ENCODE data around the gene SIRT6. TPM values are rescaled to one million over a fixed set of nuclear protein-coding genes. Genes with fewer than 3 reads are reported as not detected.
A peak's percentile ranks its signal among the peaks of the same experiment; 100 is the strongest.
"Not testable (repeated sequence)": the region's sequence is repeated elsewhere in the genome, so short reads cannot be mapped to it uniquely, and the experiment has no call there.

SIRT6 gene
- total RNA-seq, 1 donor from 2014 or later = 46.4 TPM

- Mint-ChIP-seq H3K9me3 (peaks cover 10% of the 10 kb centered on the region), H3K4me1 (ENCODE audit: low read depth) (peaks cover 6% of the 10 kb centered on the region), H3K36me3 (ENCODE audit: low read depth) (peaks cover 3% of the 10 kb centered on the region), H3K27me3 (ENCODE audit: insufficient read depth) (peaks cover 17% of the 10 kb centered on the region), H3K4me3 (no peak overlapping the region), H3K27ac (no peak overlapping the region)
- DNase-seq (ENCODE audit: low spot score) = no peak
- intact Hi-C loops (cut with micrococcal nuclease) = no loop called here
Measured at GRCh38 chr19:4196587-4197148, 14.3 kb upstream of the SIRT6 start.

DNA sequence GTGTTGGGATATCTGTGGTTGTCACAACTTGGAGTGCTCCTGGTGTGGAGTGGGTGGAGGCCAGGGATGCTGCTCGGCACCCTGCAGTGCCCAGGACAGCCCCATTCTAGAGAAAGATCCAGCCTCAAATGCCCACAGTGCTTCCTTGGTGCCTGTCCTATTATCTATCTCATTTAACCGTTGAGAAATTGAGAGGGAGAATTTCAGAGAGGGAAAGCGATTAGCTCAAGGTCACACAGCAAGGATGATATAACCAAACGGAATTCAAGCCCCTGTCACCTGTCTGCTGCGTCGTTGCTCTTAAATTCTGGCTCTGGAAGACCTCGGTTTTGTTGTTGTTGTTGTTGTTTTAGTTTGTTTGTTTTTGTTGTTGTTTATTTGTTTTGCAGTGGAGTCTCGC is 13.6 kb upstream of the SIRT6 start:
- Mint-ChIP-seq H3K36me3 (ENCODE audit: low read depth) (peaks cover 3% of the 10 kb centered on the region), H3K4me1 (ENCODE audit: low read depth) (peaks cover 6% of the 10 kb centered on the region), H3K27ac (no peak overlapping the region), H3K9me3 (peaks cover 10% of the 10 kb centered on the region), H3K4me3 (no peak overlapping the region), H3K27me3 (ENCODE audit: insufficient read depth) (peaks cover 17% of the 10 kb centered on the region)
- intact Hi-C loops (cut with micrococcal nuclease) = no loop called here
- DNase-seq (ENCODE audit: low spot score) = no peak

- intact Hi-C loops (cut with micrococcal nuclease) = no loop called here
- Mint-ChIP-seq H3K36me3 (ENCODE audit: low read depth) (peaks cover 3% of the 10 kb centered on the region), H3K4me3 (no peak overlapping the region), H3K9me3 (peaks cover 10% of the 10 kb centered on the region), H3K27me3 (ENCODE audit: insufficient read depth) (peaks cover 17% of the 10 kb centered on the region), H3K4me1 (ENCODE audit: low read depth) (peaks cover 6% of the 10 kb centered on the region), H3K27ac (no peak overlapping the region)
- DNase-seq (ENCODE audit: low spot score) = no peak
Measured at GRCh38 chr19:4194353-4194752, 12.0 kb upstream of the SIRT6 start.

GRCh38 chr19:4192537-4192936 is 10.2 kb upstream of the SIRT6 start:
- H3K27ac Mint-ChIP-seq; H3K4me1 Mint-ChIP-seq (ENCODE audit: low read depth); H3K9me3 Mint-ChIP-seq; H3K36me3 Mint-ChIP-seq (ENCODE audit: low read depth); intact Hi-C loops (cut with micrococcal nuclease); DNase-seq (ENCODE audit: low spot score); H3K27me3 Mint-ChIP-seq (ENCODE audit: insufficient read depth); H3K4me3 Mint-ChIP-seq: not testable (repeated sequence)

DNA sequence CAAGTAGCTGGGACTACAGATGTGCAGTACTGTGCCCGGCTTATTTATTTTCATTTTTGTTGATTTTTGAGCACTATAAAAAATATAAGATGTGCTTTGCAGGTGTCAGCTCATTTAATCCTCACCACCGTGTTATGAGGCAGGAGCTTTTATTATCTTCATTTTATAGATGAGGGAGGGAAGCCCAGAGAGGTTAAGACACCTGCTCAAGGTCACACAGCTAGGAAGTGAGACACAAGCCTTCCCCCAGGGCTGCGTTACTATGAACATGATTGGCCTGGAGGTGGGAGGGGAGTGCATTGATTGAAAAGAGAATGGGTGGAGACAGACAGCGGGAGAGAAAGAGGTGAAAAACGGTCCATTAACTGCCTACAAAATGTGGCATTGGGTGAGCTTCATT is 7.3 kb upstream of the SIRT6 start:
- no peak for DNase-seq (ENCODE audit: low spot score)
- H3K9me3 Mint-ChIP-seq = no peaks in the 10 kb centered on the region
- intact Hi-C loops (cut with micrococcal nuclease) = no loop called here
- peaks cover 11% of the 10 kb centered on the region for H3K27me3 Mint-ChIP-seq (ENCODE audit: insufficient read depth)
- H3K4me3 Mint-ChIP-seq = no peak overlapping the region
- no peaks in the 10 kb centered on the region for H3K36me3 Mint-ChIP-seq (ENCODE audit: low read depth)
- H3K4me1 Mint-ChIP-seq (ENCODE audit: low read depth) = peaks cover 12% of the 10 kb centered on the region
- no peak overlapping the region for H3K27ac Mint-ChIP-seq

GRCh38 chr19:4187313-4188122 is 5.2 kb upstream of the SIRT6 start:
- Mint-ChIP-seq H3K9me3 (no peaks in the 10 kb centered on the region), H3K27me3 (ENCODE audit: insufficient read depth) (peaks cover 11% of the 10 kb centered on the region), H3K4me3 (no peak overlapping the region), H3K36me3 (ENCODE audit: low read depth) (no peaks in the 10 kb centered on the region), H3K27ac (no peak overlapping the region), H3K4me1 (ENCODE audit: low read depth) (peaks cover 20% of the 10 kb centered on the region)
- no peak for DNase-seq (ENCODE audit: low spot score)
- intact Hi-C loops (cut with micrococcal nuclease) = loop anchor here (2.0 kb wide), 2 partner anchors 17 to 181 kb away; partner anchors contain the start of gene PIAS4

- H3K36me3 Mint-ChIP-seq (ENCODE audit: low read depth) = peaks cover 3% of the 10 kb centered on the region
- peak; percentile 65 for DNase-seq (ENCODE audit: low spot score)
- H3K4me3 Mint-ChIP-seq = no peak overlapping the region
- intact Hi-C loops (cut with micrococcal nuclease) = loop anchor here (1.0 to 2.0 kb wide), 4 partner anchors 18 to 200 kb away; partner anchors contain the start of genes MAP2K2 and PIAS4
- H3K27me3 Mint-ChIP-seq (ENCODE audit: insufficient read depth) = peaks cover 11% of the 10 kb centered on the region
- H3K9me3 Mint-ChIP-seq = no peaks in the 10 kb centered on the region
- H3K4me1 Mint-ChIP-seq (ENCODE audit: low read depth) = peaks cover 23% of the 10 kb centered on the region
- no peak overlapping the region for H3K27ac Mint-ChIP-seq
Measured at GRCh38 chr19:4186087-4186993, 4.0 kb upstream of the SIRT6 start.

GRCh38 chr19:4185413-4186086 is 3.2 kb upstream of the SIRT6 start:
- H3K4me3 Mint-ChIP-seq = peak overlapping the region; percentile 63
- intact Hi-C loops (cut with micrococcal nuclease) = loop anchor here (1.0 to 2.0 kb wide), 4 partner anchors 19 to 199 kb away; partner anchors contain the start of genes MAP2K2 and PIAS4

DNA sequence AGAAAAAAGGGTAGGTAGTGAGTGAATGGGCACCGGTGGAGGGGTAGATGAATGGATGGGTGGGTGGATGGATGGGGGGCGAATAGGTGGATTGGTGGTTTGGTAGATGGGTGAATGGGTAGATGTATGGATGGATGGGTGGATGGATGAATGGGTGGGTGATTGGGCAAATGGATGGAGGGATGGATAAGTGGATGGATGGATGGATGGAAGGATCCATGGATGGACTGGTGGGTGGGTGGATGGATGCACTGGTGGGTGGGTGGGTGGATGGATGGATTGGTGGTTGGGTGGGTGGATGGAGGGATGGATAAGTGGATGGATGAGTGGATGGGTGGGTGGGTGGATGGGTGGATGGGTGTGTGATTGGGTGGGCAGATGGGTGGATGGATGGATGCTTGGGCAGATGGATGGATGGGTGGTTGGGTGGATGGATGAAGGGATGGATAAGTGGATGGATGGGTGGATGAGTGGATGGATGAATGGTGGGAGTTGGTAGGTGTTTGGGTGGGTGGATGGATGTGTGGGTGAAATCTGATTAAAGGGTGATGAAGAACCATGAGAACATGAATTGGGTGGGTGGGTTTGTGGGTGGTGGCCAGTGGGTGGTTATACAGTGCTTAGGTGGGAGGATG is 2.5 kb upstream of the SIRT6 start:
- peaks cover 36% of the 10 kb centered on the region for H3K4me1 Mint-ChIP-seq (ENCODE audit: low read depth)
- peaks cover 11% of the 10 kb centered on the region for H3K27me3 Mint-ChIP-seq (ENCODE audit: insufficient read depth)
- peaks cover 6% of the 10 kb centered on the region for H3K36me3 Mint-ChIP-seq (ENCODE audit: low read depth)
- H3K9me3 Mint-ChIP-seq = no peaks in the 10 kb centered on the region
- H3K27ac Mint-ChIP-seq = peak overlapping the region; percentile 68
- peak overlapping the region; percentile 63 for H3K4me3 Mint-ChIP-seq
- intact Hi-C loops (cut with micrococcal nuclease) = loop anchor here (5.0 kb wide), 2 partner anchors 48 to 287 kb away; partner anchors contain the start of gene HDGFL2
- no peak for DNase-seq (ENCODE audit: low spot score)

More at GRCh38 chr19:4185413-4186086, 3.2 kb upstream of the SIRT6 start:
- Mint-ChIP-seq H3K27me3 (ENCODE audit: insufficient read depth) (peaks cover 11% of the 10 kb centered on the region), H3K4me1 (ENCODE audit: low read depth) (peaks cover 29% of the 10 kb centered on the region), H3K9me3 (no peaks in the 10 kb centered on the region), H3K27ac (no peak overlapping the region), H3K36me3 (ENCODE audit: low read depth) (peaks cover 6% of the 10 kb centered on the region)
- no peak for DNase-seq (ENCODE audit: low spot score)

DNA sequence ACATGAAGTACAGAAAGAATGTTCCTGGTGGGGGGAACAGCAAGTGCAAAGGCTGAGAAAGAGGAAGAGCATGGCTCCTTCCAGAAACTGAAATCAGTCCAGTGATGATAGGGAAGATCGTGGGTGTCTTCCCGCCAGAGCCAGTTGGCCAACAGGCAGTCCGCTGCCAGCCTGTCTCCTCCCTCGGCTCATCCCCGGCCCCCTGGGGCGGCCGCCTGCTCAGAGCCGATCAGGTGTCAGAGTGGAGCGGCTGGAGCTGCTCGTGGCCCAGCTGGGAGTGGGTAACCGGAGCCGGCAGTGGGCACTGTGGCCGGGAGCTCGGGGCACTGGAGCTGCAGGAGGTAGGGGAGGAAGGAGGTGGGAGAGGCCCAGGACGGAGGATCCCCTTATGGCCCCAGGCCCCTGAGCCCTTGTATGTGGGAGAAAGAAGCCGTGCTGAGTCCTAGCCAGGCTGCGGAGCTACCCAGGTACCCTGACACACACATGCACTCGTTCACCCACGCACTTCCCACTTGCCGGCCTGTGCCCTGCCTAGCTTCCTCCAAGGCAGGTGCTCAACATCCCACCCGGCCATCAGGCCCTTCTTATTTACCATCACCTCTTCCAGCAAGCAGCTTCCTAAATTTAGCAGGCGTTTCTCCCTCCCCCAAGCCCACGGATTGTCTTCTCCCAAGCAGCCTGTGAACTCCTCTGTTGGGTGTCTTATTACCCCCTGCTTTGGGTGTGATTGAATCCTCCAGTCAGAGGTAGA is 1.8 kb upstream of the SIRT6 start:
- peak overlapping the region; percentile 27 for H3K27ac Mint-ChIP-seq
- no peaks in the 10 kb centered on the region for H3K9me3 Mint-ChIP-seq
- intact Hi-C loops (cut with micrococcal nuclease) = loop anchor here (2.0 to 5.0 kb wide), 3 partner anchors 47 to 288 kb away; partner anchors contain the start of genes HDGFL2 and YJU2
- peak overlapping the region; percentile 62 for H3K4me3 Mint-ChIP-seq
- H3K27me3 Mint-ChIP-seq (ENCODE audit: insufficient read depth) = peaks cover 11% of the 10 kb centered on the region
- peaks cover 43% of the 10 kb centered on the region for H3K4me1 Mint-ChIP-seq (ENCODE audit: low read depth)
- no peak for DNase-seq (ENCODE audit: low spot score)
- H3K36me3 Mint-ChIP-seq (ENCODE audit: low read depth) = peaks cover 13% of the 10 kb centered on the region

- H3K27me3 Mint-ChIP-seq (ENCODE audit: insufficient read depth) = peaks cover 5% of the 10 kb centered on the region
- peaks cover 15% of the 10 kb centered on the region for H3K36me3 Mint-ChIP-seq (ENCODE audit: low read depth)
- no peaks in the 10 kb centered on the region for H3K9me3 Mint-ChIP-seq
- no peak for DNase-seq (ENCODE audit: low spot score)
- intact Hi-C loops (cut with micrococcal nuclease) = loop anchor here (5.0 kb wide), 2 partner anchors 44 to 291 kb away; partner anchors contain the start of gene HDGFL2
- H3K4me1 Mint-ChIP-seq (ENCODE audit: low read depth) = peaks cover 38% of the 10 kb centered on the region
- peak overlapping the region; percentile 98 for H3K4me3 Mint-ChIP-seq
- H3K27ac Mint-ChIP-seq = peak overlapping the region; percentile 70
Measured at GRCh38 chr19:4181053-4181508, 1.3 kb downstream of the SIRT6 start.
